ENCODE data around the gene RHEB. TPM values are rescaled to one million over a fixed set of nuclear protein-coding genes. Genes with fewer than 3 reads are reported as not detected.
A peak's percentile ranks its signal among the peaks of the same experiment; 100 is the strongest.

The RHEB gene
- total and polyA plus RNA-seq, 2 of the 13 experiments (the other 11 are each of a cell fraction or from before 2014, with no cell fraction given) = 55.0 to 77.6 TPM

GRCh38 chr7:151552352-151553028, 32.8 kb upstream of the RHEB start:
- DNase-seq (ENCODE audit: low spot score) = no peak
- Histone ChIP-seq H3K4me3 (replicated peaks in 1 of 3; ENCODE audit: insufficient read depth in 1 of 3, low read depth in 2 of 3, low read length in 3 of 3) (no peak overlapping the region), H3K4me2 (ENCODE audit: low read depth, low read length) (no peak overlapping the region), H3K9me3 (ENCODE audit: low read length) (no peaks in the 10 kb centered on the region), H3K79me2 (ENCODE audit: insufficient read depth, low read length) (no peaks in the 10 kb centered on the region), H4K20me1 (ENCODE audit: insufficient read depth, low read length) (no peaks in the 10 kb centered on the region), H3K27ac (ENCODE audit: extremely low read length, insufficient read depth, low read length) (no peak overlapping the region), H3K27me3 (ENCODE audit: control insufficient read depth in 1 of 2, insufficient read depth in 2 of 2, low read length in 2 of 2) (peaks cover 2 to 8% of the 10 kb centered on the region in 2 experiments; a peak in 2 of 5 replicates), H3K4me1 (ENCODE audit: insufficient read depth, low read length) (peaks cover 12% of the 10 kb centered on the region), H2AFZ (ENCODE audit: low read length) (no peak overlapping the region), H3K36me3 (replicated peaks in 1 of 2; ENCODE audit: control insufficient read depth in 1 of 2, insufficient read depth in 2 of 2, low read length in 2 of 2) (no peaks in the 10 kb centered on the region), H3K9ac (ENCODE audit: insufficient read depth, low read depth, low read length) (no peak overlapping the region)
- FAIRE-seq = no peak
- CTCF ChIA-PET (ENCODE audit: low intra/inter-chr PET ratio, low total read pairs) = no interaction called here
- in situ Hi-C loops (cut with HindIII; ENCODE audit: extremely low pct_ligation_motif_present, low pct_unique_long_range_greater_than_20kb) (no loop called here), intact Hi-C loops (cut with micrococcal nuclease; ENCODE audit: unreplicated experiment) (no loop called here)
- BruUV-seq (replicated peaks) = no TSS peak
- POLR2A ChIA-PET = no interaction called here
- 19% methylated on average over 8 of the region's 10 CpGs for WGBS (ENCODE audit: low lambda C conversion rate)
- ATAC-seq = peak; percentile 31; the same call in 1 of the 3 replicates
- TF ChIP-seq POLR2AphosphoS2 (IDR thresholded peaks at IDR 0.05; ENCODE audit: low read depth, low read length) (no peak), MBD4 (IDR thresholded peaks at IDR 0.05; ENCODE audit: borderline replicate concordance, low read length) (no peak), CEBPG (CRISPR knock-in tag; IDR thresholded peaks at IDR 0.05) (peak; percentile 22; the same call in 1 of the 2 replicates), ZNF160 (CRISPR knock-in tag; IDR thresholded peaks at IDR 0.05) (no peak), ARID5B (CRISPR knock-in tag; IDR thresholded peaks at IDR 0.05) (no peak), ZNF281 (CRISPR knock-in tag; IDR thresholded peaks at IDR 0.05; ENCODE audit: borderline replicate concordance) (no peak), THYN1 (CRISPR knock-in tag; IDR thresholded peaks at IDR 0.05; ENCODE audit: borderline replicate concordance, low read depth) (no peak), GABPB1 (CRISPR knock-in tag; IDR thresholded peaks at IDR 0.05) (no peak), CCDC6 (CRISPR knock-in tag; IDR thresholded peaks at IDR 0.05) (no peak), ZNF841 (CRISPR knock-in tag; IDR thresholded peaks at IDR 0.05; ENCODE audit: borderline replicate concordance) (no peak), LBX2 (CRISPR knock-in tag; IDR thresholded peaks at IDR 0.05; ENCODE audit: borderline replicate concordance) (no peak), CTCF (CRISPR knock-in tag; IDR thresholded peaks at IDR 0.05) (no peak), FOXP4 (CRISPR knock-in tag; IDR thresholded peaks at IDR 0.05) (no peak)

Data from HepG2 (cell line).